Endothelial cell of umbilical vein (primary cell): ENCODE measurements around the gene APOBEC3F. TPM values are rescaled to one million over a fixed set of nuclear protein-coding genes. Genes with fewer than 3 reads are reported as not detected.

ENCODE experiments used
- BruUV-seq: library from RNA; stranded (reverse); fragments of 400-500 nt; replicated peaks from 2 replicates; lab custom pipeline; 2021; lab: Mats Ljungman, UMichigan
- CTCF ChIA-PET: fragments of 300-600, 350-600 bp; sonication (Branson Sonifier 250); formaldehyde crosslinking; loops from one replicate; lab custom pipeline; 2021; ENCODE audit warnings: antibody characterized with exemption, inconsistent platforms; lab: Charles Lee
- POLR2A ChIA-PET: fragments of 300-600, 350-600 bp; sonication (Branson Sonifier 250); formaldehyde crosslinking; loops from one replicate; lab custom pipeline; 2021; ENCODE audit warnings: antibody characterized with exemption, inconsistent platforms; lab: Charles Lee
- DNase-seq: peaks from one replicate; pipeline ENCODE4 v3.0.0-alpha.2; 2011; ENCODE audit warnings: low read depth, low spot score
- FAIRE-seq: peaks from 2 replicates; lab custom pipeline; 2011; peaks lifted over from hg19 to GRCh38; lab: Jason Lieb, UNC
- H2AFZ ChIP-seq: 2 replicates; pipeline ENCODE4 v1.6.0; 2012; ENCODE audit warnings: low read depth, low read length, control low read depth, inconsistent platforms
- H3K27ac ChIP-seq: 2 replicates; pipeline ENCODE4 v1.5.1; 2011; ENCODE audit warnings: low read depth, mild to moderate bottlenecking, control low read depth, low read length, moderate library complexity; ENCODE audit not compliant: insufficient read depth
- H3K27me3 ChIP-seq, 2 experiments: 2 replicates each; pipeline versions ENCODE4 v1.6.0 to v1.6.1; 2011; ENCODE audit warnings: low read length in 2 of 2, mixed read lengths in 1 of 2; ENCODE audit not compliant: control insufficient read depth in 2 of 2, insufficient read depth in 2 of 2
- H3K36me3 ChIP-seq, 2 experiments: 2 replicates in 1 of 2; 3 replicates in 1 of 2; pipeline ENCODE4 v1.5.1; 2011; ENCODE audit warnings: low read length in 2 of 2, mild to moderate bottlenecking in 1 of 2, moderate library complexity in 1 of 2; ENCODE audit not compliant: control insufficient read depth in 2 of 2, insufficient read depth in 2 of 2; ENCODE audit errors: extremely low read depth in 1 of 2
- H3K4me1 ChIP-seq: 3 replicates; pipeline ENCODE4 v1.5.1; 2011; ENCODE audit warnings: mild to moderate bottlenecking, low read length; ENCODE audit not compliant: control insufficient read depth, insufficient read depth; ENCODE audit errors: extremely low read depth
- H3K4me2 ChIP-seq: 2 replicates; pipeline ENCODE4 v1.6.1; 2011; ENCODE audit warnings: low read length, control low read depth, mixed read lengths; ENCODE audit not compliant: insufficient read depth
- H3K4me3 ChIP-seq, 3 experiments: fragments of 200-600 bp in 1 of 3; sonication (generic), shearing (Covaris generic) in 1 of 3; replicated peaks in 1 of 3; 2 replicates each; pipeline ENCODE4 v1.5.1; 2011 to 2016; ENCODE audit warnings: control low read depth in 3 of 3, low read length in 3 of 3, mild to moderate bottlenecking in 2 of 3, inconsistent platforms in 1 of 3, low read depth in 1 of 3, moderate library complexity in 1 of 3; ENCODE audit not compliant: insufficient read depth in 1 of 3
- H3K79me2 ChIP-seq: 2 replicates; pipeline ENCODE4 v1.6.0; 2012; ENCODE audit warnings: low read length, inconsistent platforms; ENCODE audit not compliant: control insufficient read depth, insufficient read depth
- H3K9ac ChIP-seq: replicated peaks from 2 replicates; pipeline ENCODE3; 2011; ENCODE audit warnings: low read length, control low read depth; ENCODE audit not compliant: insufficient read depth; ENCODE audit errors: extremely low read depth
- H3K9me1 ChIP-seq: replicated peaks from 3 replicates; pipeline ENCODE4 v1.6.0; 2011; ENCODE audit warnings: mild to moderate bottlenecking, low read length; ENCODE audit not compliant: control insufficient read depth, insufficient read depth; ENCODE audit errors: extremely low read depth
- H3K9me3 ChIP-seq: replicated peaks from 2 replicates; pipeline ENCODE4 v1.5.1; 2012; ENCODE audit warnings: low read length, inconsistent platforms; ENCODE audit not compliant: control insufficient read depth, insufficient read depth
- H4K20me1 ChIP-seq: replicated peaks from 2 replicates; pipeline ENCODE3; 2011; ENCODE audit warnings: mild to moderate bottlenecking, low read length; ENCODE audit not compliant: control insufficient read depth, insufficient read depth; ENCODE audit errors: extremely low read depth
- EZH2 ChIP-seq: IDR thresholded peaks from 2 replicates; pipeline ENCODE4 v1.6.1; 2012; ENCODE audit warnings: borderline replicate concordance, low read depth, mild to moderate bottlenecking, moderate library complexity, low read length, inconsistent platforms; ENCODE audit not compliant: severe bottlenecking
- FOS ChIP-seq: IDR thresholded peaks from 2 replicates; pipeline ENCODE4 v1.6.1; 2011; ENCODE audit warnings: mild to moderate bottlenecking, low read length, moderate library complexity, borderline replicate concordance; ENCODE audit not compliant: insufficient read depth
- GATA2 ChIP-seq: IDR thresholded peaks from 2 replicates; pipeline ENCODE4 v1.7.0; 2011; ENCODE audit warnings: low read depth, mild to moderate bottlenecking, moderate library complexity, mixed read lengths, low read length; ENCODE audit not compliant: insufficient read length, insufficient read depth
- JUN ChIP-seq: IDR thresholded peaks from 2 replicates; pipeline ENCODE4 v1.6.1; 2011; ENCODE audit warnings: borderline replicate concordance, low read depth; ENCODE audit not compliant: insufficient read length, insufficient read depth
- MYC ChIP-seq: IDR thresholded peaks from one replicate; pipeline ENCODE4 v1.6.1; 2011; ENCODE audit warnings: mild to moderate bottlenecking, low read depth, low read length
- POLR2A ChIP-seq: IDR thresholded peaks from 2 replicates; pipeline ENCODE4 v1.6.1; 2012; ENCODE audit warnings: low read depth, mild to moderate bottlenecking, control low read depth, low read length
- POLR2AphosphoS5 ChIP-seq: IDR thresholded peaks from 2 replicates; pipeline ENCODE4 v1.6.1; 2012; ENCODE audit warnings: low read depth, mild to moderate bottlenecking, control low read depth, low read length, moderate library complexity; ENCODE audit not compliant: insufficient read depth
- dilution Hi-C: fragments of 300-500 bp; cut with MboI; formaldehyde crosslinking; loops from one replicate; pipeline ENCODE4 v1.15.0; 2019; ENCODE audit warnings: low sequenced_read_pairs; ENCODE audit not compliant: extremely low pct_ligation_motif_present
- intact Hi-C: fragments of 100-400 bp; cut with micrococcal nuclease; formaldehyde crosslinking; loops from one replicate; pipeline ENCODE4 v1.10.0; 2022
- polyA plus RNA-seq, 4 experiments: library from polyadenylated mRNA; depleted of rRNA in 3 of 4; stranded (reverse) in 3 of 4; unstranded in 1 of 4; fragments of >200 nt; gene quantifications; 2 replicates each; pipeline versions ENCODE4 v1.2.1 to v1.2.3, GENCODE V29; 2011 to 2012; ENCODE audit warnings: missing spikeins in 1 of 4
- total RNA-seq: library from RNA; stranded (reverse); gene quantifications from 2 replicates; pipeline ENCODE4 v1.2.3, GENCODE V29; 2021
- TF ChIP-seq, protein P1 (sequence below): IDR thresholded peaks from 2 replicates; pipeline ENCODE4 v1.6.1; 2011; ENCODE audit not compliant: insufficient read depth, insufficient read length
- TF ChIP-seq, protein P2 (sequence below), 2 donors: IDR thresholded peaks; 1 replicate in 1 of 2; 2 replicates in 1 of 2; pipeline ENCODE4 v1.5.1; 2011; ENCODE audit warnings: low read length in 2 of 2, mild to moderate bottlenecking in 2 of 2, moderate library complexity in 2 of 2, control low read depth in 1 of 2, inconsistent platforms in 1 of 2, low read depth in 1 of 2; ENCODE audit not compliant: insufficient read depth in 1 of 2; ENCODE audit errors: extremely low read depth in 1 of 2

The APOBEC3F gene
- total and polyA plus RNA-seq, 2 donors (not counting 3 experiments of a cell fraction or from before 2014, with no cell fraction given): 10.2 to 11.0 TPM

GRCh38 chr22:39090426-39091064, 49.9 kb downstream of the APOBEC3F start:
- Histone ChIP-seq H4K20me1 (no peaks in the 10 kb centered on the region), H3K9ac (no peak overlapping the region), H3K79me2 (no peaks in the 10 kb centered on the region), H3K4me3 (no peak overlapping the region), H3K4me2 (no peak overlapping the region), H3K9me3 (no peaks in the 10 kb centered on the region), H3K4me1 (no peaks in the 10 kb centered on the region), H2AFZ (no peak overlapping the region), H3K27me3 (peaks cover 0 to 4% of the 10 kb centered on the region in 2 experiments), H3K36me3 (no peaks in the 10 kb centered on the region), H3K9me1 (no peaks in the 10 kb centered on the region), H3K27ac (no peak overlapping the region)
- BruUV-seq: no TSS peak
- ChIA-PET CTCF (no interaction called here), POLR2A (no interaction called here)
- FAIRE-seq (no peak), DNase-seq (no peak)
- dilution Hi-C loops: no loop called here
- intact Hi-C loops: no loop called here
- TF ChIP-seq FOS (no peak), POLR2AphosphoS5 (no peak), EZH2 (no peak), POLR2A (no peak), JUN (no peak), GATA2 (no peak), MYC (no peak)
- TF ChIP-seq, protein P1, sequence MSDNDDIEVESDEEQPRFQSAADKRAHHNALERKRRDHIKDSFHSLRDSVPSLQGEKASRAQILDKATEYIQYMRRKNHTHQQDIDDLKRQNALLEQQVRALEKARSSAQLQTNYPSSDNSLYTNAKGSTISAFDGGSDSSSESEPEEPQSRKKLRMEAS: no peak
- TF ChIP-seq, protein P2, sequence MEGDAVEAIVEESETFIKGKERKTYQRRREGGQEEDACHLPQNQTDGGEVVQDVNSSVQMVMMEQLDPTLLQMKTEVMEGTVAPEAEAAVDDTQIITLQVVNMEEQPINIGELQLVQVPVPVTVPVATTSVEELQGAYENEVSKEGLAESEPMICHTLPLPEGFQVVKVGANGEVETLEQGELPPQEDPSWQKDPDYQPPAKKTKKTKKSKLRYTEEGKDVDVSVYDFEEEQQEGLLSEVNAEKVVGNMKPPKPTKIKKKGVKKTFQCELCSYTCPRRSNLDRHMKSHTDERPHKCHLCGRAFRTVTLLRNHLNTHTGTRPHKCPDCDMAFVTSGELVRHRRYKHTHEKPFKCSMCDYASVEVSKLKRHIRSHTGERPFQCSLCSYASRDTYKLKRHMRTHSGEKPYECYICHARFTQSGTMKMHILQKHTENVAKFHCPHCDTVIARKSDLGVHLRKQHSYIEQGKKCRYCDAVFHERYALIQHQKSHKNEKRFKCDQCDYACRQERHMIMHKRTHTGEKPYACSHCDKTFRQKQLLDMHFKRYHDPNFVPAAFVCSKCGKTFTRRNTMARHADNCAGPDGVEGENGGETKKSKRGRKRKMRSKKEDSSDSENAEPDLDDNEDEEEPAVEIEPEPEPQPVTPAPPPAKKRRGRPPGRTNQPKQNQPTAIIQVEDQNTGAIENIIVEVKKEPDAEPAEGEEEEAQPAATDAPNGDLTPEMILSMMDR (IDR thresholded peaks at IDR 0.05; ENCODE audit: extremely low read depth in 1 of 2, insufficient read depth in 1 of 2, low read depth in 1 of 2, low read length in 2 of 2): no peak
